Right hindlimb (tissue), 1 donor: Measurements from ENCODE around the gene CELSR3.
A peak's percentile ranks its signal among the peaks of the same experiment; 100 is the strongest.

Experiments
- DNase-seq: peaks from one replicate; pipeline ENCODE4 v3.0.0-alpha.2; 2018

CELSR3 gene

DNA sequence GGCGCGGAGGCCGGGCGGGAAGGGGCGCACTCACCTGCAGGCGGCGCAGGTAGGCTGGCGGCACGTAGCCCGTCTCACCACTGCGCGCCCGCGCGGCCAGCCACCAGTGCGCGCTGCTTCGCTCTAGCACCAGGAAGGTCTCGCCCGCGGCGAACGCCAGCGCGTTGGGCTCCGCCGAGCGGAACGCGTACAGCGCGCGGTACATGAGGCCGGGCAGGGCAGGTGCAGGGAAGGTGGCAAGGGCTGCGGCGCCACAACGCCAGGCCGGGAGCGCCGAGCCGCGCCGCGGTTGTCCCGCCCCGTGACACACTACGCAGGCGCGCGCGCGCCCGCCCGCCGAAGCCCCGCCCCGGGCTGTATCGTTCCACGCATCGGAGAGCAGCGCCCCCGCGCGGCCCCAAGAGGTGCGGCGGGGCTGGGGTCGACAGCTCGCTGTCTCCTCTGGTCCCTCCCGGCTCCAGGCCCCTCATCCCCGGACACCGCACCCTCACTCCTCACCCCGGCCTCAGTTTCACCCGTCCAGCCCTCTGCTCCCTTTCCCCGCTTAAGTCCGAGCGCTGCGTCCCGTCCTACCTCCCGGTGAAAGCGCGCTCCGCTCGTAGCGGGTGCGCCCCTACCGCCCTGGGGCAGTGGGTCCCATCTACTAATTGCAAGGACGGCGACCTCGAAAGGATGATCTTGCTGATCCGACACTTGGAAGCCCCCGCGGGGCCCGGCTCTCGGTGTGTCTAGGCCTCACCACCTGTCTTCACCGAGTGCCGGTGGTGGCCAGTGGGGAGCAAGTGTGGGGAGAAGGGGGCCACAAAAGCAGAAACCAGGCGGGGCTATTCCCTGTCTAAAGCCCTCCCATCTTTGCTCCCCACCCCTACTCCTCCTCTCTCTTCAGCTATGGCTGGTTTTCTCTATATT, 23.2 kb upstream of the CELSR3 start, which contains the start of gene NCKIPSD:
NCKIPSD (minus strand) TSS at position 313 of the 909 bp plus-strand sequence; CDS start at position 205, 108 bp downstream.
- DNase-seq = peak; percentile 90

DNA sequence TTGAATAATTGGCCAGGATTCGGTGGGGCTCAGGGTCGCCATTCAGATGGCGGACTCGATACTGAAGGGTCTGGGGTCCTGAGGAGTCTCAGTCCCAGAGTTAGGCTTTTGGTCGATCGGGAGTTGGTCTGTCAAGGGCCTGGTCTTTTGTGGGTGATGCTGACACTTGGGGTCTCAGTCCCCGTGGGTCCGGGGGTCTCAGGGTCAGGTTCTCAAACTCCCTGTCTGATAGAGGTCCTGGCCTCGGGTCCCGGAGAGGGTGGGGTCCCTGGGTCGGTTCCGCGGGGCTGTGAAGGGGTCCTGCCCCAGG, 22.6 kb upstream of the CELSR3 start:
- DNase-seq = no peak

DNA sequence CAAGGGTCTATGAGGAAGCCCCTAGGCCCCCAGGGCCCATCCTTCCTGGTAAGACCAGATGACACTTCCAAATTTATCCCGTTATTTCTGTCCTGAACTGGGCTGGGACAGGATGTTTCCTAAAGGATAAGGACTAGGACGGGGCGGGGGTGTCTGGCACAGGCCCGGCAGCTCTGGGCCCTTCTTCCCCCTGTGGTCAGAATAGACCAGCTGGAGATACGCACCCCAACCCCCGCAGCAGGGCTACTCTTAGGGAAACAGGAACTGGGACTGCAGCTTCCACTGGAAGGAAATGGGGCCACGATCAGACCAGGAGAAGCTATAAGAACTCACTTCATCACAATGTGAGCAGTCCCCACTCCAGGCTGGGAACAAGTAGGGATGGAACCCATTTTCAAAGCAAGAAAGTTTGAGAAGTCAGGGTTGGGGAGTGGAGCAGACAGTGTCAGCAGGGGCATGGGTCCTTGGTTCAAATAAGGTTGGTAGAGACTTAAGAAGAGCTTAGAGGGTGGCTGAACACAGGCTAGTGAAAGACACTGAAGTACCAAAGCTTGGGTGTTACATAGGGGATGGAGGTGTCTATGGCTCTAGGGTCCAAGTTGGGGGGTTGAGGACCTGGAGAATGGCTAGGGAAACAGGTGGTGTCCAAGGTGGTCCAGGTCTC, 21.9 kb upstream of the CELSR3 start:
- no peak for DNase-seq

DNA sequence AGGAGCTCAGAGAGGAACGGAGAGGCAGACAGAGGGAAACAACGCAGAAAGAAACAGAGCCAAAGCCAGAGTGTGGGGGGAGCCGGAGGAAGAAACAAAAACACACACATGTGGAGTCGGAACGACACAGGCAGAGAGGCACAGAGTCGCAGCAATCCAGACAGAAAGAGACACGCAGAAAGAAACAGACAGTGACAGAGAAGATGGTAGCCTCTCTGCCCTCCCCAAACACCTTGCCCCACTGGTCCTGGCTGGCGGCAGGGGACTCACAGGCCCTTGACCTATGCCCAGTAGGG, 21.3 kb upstream of the CELSR3 start:
- no peak for DNase-seq

DNA sequence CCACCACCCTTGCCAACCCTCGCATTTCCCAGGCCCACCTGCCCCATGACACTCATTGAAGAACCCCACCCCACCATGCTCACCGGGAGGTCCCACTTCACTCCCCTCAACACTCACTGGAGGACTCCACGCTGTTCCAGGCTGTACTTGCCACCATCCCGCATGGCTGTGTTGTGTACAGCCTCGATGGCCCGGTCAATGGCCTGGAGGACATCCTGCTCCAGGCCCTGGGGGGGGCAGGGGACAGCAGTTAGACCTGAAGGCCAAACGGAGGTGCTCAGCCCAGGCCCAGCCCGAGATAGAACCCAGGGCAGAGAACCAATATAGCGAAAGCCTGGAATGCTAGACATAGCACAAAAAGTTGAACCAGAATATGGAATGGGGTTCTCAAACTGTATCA, 20.1 kb upstream of the CELSR3 start:
- DNase-seq = no peak

DNA sequence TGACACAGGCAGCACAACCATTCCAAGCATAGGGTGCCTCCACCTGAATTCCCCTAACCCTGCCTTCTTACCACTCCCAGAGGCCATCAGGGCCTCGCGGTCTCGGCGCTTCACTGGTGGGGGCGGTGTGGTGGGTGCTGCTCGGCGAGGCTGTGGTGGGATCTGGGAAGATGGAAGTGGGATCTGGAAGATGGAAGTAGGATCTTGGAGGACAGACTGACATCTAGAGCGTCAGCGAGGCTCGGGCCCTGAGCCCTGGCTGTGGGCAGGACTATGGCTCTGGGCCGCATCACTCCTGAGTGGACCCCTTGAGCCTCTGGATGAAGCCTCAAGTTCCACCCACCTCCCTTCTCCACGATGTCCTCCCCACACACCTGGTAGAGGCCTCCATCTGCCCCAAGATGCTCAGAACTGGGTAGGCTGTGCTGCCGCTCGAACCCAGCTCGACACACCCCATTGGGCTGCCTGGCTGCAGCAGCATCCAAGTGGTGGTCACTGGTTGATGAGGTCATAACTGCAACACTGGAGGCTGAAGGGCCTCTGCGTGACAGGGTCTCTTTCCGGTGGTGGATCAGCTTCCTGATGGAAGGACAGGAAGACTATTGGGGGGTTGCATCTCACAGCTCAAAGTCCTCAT, 19.4 kb upstream of the CELSR3 start:
- DNase-seq = no peak

DNA sequence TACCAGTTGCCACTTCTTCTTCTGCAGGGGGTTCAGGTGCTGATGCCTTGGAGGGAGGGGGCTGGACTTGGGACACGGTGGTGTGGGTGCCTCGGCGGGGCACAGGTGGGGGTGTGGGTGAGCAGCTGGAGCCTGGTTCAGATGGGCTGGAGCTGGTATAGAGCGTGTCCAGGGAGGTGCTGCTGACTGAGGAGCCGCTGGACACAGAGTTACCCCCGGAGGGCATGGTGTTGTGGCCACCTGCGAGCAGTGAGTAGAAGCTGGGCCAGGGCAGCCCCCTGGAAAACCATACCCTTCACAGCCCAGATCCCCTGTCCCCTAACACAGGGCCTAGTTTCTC, 18.8 kb upstream of the CELSR3 start:
- DNase-seq = no peak

DNA sequence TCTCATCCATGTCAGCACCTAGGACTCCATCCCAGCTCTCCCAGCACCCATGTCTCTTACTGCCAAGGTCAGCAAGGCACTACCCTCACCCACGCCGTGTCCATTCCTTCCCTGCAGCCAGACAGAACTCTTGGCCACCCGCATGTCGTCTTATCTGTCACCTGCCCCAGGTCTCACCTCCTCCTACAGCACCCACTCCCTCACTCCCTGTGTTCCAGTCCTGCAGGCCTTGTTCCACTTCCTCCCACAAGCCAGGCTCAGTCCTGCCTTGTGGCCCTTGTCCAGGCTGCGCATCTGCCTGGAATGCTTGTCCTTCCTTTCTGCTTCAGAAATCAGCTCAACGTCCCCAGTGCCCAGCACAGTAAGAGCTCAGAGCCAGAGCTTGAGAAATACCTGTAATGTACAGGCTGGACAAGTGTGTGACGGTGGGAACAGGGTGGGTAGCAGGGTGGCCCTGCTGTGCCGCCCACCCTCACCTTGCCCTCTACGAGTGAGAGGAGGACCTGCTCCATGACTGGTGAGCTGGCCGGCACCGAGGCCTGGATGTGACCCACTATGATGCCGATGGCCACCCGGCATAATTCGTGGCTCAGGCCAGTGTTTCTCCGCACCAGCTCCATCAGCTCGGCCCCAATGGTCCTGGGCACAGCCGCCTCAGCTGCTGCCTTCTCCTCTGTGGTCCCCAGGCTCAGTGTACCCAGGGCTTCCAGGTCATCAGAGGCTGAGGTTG, 18.3 kb upstream of the CELSR3 start:
- DNase-seq = no peak

DNA sequence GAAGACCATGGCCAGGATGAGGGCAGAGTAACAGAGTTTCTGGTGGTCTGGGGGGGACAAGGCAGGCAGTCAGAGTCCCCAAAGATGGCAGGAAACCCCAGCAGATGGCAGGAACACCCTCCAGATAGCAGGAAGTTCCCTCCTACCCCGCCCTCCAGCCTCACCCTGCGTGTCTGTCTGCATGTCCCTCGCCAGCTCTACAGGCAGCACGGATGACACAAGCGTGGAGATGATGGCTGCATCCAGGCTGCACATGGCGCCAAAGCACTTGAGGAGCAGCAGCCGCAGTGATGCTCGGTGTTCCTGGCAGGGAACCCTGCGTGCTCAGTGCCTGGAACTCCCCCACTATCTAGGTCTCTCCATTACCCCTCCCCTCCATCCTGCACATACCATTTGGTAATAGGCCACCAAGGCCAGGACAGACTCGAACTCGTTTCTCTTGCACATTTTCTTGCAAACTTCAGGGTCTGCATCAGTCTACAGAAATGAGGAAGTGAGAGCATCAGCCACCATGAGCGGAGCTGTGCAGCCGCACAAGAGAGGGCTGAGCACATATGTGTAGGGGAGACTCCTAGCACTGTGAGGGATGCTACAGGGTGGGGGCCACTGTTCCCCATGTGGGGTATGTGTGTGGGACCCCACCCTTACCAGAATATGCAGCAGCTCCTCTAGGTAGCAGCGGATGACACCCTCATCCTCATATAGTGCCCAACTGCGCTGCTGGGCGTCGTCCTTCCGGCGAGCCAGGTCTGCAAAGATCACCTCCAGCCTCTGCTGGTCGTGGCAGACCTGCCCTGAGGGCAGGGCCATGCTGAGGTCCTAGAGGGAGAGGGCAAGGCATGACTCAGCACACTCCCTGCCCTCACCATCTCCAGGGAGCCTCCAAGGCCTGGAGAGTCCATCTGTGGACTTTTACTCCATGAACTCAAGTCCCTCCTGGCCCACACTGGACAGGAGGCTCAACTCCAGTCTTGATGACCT, 17.0 kb upstream of the CELSR3 start:
- DNase-seq = no peak

DNA sequence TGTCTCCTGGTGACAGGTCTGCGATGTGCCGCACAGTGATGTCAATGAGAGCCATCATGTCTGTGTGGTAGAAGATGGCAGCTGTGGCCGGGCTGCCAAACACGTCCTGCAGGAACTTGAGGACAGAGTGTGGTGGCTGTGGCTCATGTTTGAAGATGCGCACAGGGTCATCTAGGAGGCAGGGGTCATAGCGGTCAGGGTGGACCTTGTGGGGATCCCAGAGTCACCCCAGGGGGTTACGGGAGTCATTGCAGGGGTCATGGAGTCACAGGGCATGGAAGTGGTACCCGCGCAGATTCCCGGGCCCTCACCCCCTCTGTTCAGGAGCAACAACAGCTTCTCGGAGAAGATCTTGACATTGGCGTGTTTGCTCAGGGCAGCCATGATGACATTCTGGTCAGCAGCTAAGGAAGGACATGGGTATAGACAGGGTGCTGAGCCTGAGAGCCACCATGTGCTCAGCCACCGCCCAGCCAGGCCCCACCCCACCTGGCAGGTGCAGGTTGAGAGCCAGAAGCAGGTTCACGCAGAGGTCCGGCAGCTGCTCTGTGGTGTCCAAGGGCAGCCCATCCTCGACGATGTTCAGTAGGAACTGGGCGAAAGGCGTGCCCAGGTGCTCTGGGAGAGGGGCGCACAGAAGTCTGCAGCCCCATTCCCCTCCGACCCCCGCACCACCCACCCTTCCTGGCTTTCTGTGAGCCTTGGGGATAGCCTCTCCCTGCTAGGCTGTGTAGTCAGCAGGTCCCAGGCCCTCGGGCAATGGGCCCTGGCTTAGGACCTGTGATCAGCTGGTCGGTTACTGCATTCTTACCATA, 16.1 kb upstream of the CELSR3 start:
- DNase-seq = no peak

DNA sequence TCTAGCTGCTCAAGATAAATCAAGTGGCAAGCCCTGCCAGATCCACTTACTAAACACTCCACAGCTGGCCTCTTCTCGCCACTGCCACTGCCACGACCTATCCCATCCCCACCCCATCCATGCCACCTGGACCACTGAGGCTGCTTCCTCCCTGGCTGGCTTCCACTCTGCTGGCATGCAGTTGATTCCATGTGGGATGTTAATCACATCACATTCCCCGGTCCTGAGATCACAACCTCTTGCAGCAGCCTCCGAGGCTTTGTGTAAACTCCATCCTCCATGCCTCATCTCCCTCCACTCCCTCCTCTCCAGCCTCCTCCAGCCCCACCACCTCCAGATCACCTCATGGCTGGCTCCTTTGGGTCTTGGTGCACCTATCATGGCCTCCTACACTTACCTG, 15.4 kb upstream of the CELSR3 start:
- DNase-seq = no peak

DNA sequence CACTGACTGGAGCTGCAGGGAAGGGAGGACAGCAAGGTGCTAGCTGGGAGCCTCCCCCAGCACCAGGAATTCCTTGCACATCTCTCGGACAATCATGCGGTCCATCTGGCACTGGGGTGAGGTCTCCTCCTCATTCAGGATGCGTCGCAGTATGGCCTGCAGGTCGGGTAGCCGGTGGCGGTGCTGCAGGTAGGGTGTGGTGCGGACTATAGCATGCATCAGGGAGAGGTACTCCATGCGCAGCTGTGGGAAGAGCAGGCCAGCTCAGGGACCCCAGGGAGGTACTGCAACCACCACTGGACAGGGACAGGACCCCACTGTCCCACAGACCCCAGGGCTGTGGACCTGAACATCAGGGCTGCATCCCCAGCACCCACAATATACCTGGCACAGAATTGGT, 11.8 kb upstream of the CELSR3 start:
- DNase-seq = no peak

DNA sequence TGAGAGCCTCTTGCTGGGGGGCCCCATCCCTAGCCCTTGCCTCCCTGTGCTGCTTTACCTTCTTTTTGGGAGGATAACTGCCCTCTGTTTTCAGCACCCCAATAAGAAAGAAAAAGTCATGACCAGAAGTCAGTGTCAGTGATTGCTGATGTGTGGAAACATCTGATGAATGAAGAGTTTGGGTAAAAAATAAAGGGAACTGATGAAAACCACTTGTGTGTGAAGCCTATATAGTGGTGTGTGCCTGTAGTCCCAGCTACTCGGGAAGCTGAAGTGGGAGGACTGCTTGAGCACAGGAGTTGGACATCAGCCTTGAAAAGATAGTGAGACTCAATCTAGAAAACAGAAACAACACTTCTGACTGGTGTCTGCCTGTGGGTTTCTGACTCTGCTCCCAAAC, 9.8 kb upstream of the CELSR3 start:
- DNase-seq = no peak

DNA sequence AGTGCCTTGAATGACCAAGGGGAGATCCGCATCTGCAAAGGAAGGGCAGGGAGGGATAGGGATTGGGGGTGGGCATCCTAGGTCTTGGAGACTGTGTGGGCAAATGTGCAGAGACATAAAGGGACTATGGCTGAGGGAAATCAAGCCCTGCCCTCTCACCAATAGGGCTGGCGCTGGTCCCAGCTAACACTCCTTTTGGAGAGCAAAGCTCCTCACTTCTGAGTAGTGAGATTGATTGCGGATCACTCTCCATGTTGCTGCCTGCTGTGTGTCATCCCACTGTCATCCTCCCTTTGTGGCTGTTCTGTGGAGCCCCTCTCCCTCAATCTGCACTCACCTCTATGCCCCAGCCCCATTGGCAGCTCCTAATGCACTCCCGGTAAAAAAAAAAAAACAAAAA, 2.2 kb upstream of the CELSR3 start:
- no peak for DNase-seq

DNA sequence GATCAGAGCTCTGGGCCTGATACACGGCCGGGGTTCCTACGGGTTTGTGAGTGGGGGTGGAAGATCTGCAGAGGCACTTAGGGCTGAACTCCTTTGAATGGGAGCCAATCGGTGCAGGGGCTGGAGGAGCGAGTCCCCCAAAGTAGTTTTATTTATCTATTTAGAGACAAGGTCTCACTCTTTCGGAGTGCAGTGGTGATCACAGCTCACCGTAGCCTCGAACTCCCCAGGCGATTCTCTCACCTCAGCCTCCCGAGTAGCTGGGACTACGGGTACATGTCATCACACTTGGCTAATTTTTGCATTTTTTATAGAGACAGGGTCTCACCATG, 1.6 kb upstream of the CELSR3 start:
- DNase-seq = no peak

DNA sequence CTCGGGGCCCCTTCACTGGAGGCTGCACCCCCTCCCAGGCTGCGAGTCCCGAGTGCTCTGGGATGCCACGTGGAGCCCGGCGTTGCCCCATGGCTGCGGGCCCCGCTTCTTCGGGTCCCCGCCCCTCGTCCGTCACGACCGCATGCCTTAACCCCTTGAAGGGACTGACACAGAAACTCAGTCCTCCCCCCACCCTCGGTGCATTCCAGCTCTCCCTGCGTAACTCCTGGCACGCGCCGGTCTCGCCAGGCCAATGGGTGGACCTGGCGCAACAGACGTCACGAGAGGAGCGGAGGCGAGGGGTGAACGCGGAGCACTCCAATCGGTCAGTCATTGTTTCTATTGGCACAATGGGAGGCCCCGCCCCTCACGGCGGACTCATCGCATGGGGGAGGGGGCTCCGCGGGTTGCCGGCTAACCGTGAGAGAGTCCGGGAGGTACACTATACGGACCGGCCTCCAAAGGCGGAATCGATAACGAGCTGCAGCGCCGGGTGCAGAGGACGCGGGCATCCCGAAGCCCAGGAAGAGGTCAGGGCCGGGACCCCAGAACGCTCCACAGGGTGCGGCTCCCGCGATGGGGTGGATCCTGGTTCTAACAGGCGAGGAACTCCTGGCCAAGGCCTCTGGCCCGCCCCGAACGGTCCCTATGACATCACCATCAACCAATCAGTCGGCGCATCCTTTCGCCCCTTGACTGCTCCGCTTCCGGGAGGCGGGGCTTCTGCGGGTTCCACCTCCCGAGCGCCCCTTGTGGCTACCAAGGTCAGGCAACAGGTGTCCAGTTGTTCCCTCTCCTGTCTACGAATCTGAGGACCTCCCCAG, 1.0 kb upstream of the CELSR3 start:
- DNase-seq = peak; percentile 93

DNA sequence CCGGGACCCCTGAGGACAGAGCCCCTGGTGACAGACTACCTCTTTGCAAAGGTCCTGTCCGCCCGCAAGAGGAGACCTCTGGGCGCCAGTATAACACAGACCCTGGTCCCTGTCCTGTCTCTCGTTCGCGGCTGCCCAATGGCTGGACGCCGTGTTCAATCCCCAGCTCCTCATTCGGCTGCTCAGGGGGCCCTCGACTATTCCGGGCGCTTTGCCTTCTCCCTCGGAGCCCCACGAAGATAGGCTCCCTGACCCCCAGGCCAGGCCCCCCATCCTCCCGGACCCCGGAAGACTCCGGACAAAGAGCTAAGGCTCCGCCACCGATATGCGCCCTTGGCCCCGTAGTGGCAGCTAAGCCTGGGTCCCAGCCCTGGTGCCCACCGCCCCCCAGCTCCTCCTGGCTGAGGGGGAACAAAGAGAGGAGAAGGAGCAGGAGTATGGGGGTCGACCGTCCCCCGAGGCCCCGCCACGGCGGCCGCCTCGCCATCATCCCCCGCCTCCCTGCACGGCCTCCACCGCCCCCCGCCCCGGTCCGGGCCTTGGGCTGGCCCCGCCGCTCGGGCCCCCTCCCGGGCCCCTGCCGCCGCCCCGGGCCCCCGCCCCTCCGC, 437 bp downstream of the CELSR3 start:
- DNase-seq = no peak

DNA sequence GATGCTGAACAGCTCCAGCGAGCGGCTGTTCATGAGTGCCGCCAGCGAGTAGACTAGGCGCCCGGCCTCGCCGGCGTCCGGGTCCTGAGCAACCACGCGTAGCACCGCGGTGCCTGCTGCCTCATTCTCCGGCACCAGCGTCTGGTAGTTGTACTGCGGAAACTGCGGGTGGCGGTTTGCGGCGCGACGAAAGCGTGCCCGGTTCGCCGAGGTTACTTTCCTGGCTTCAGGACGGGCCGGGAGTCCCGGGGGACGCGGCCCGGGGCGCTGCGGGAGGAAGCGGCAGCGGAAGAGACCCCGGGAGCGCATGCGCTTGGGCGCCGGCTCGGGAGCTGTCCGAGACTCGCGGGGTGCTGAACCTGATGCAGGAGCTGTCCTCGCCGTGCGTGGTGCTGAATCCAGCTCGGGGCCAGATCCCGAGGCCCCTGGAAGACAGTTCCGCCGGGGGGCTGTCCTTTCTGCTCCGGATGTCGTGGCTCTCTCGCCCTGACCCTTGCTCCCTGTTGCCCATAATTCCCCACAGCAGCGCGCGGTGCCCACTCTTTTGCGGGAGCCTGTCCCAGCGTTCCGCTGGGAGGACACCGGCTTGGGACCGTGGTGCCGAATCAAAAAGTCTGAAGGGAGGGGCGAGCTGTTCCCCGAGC, 1.1 kb downstream of the CELSR3 start:
- DNase-seq = peak; percentile 71

DNA sequence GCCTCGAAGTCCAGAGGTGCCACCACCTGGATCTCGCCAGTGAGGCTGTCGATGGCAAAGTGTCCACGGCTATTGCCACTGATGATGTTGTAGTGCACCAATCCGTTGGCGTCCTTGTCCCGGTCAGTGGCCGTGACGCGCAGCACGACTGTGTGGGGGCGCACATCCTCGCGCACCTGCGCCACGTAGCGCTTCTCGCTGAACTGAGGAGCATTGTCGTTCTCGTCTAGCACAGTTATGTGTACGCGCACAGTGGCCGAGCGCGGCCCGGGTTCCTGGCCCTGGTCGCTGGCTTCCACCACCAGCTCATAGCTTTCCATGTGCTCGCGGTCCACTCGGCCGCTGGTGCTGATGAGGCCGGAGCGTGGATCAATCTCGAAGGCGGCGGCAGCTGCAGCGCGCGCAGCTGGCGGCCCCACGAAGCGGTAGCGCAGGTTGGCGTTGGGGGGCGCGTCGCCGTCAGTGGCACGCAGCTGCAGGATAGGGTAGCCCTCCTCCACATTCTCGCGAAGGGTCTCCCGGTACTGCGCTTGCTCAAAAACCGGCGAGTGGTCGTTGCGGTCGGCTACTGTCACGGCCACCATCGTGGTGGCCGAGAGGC, 1.8 kb downstream of the CELSR3 start:
- DNase-seq = no peak
